Measurements from ENCODE around the gene OR1A1.
"Not testable (repeated sequence)": the region's sequence is repeated elsewhere in the genome, so short reads cannot be mapped to it uniquely, and the experiment has no call there.

Gene OR1A1

GRCh38 chr17:3207367-3207766, at the start of gene OR1A1:
TSS of gene OR1A1 (plus strand) at chr17:3207667. CDS start at chr17:3215621, 7,954 bp downstream.
- no peak for DNase-seq (ENCODE audit: low read depth)

DNA sequence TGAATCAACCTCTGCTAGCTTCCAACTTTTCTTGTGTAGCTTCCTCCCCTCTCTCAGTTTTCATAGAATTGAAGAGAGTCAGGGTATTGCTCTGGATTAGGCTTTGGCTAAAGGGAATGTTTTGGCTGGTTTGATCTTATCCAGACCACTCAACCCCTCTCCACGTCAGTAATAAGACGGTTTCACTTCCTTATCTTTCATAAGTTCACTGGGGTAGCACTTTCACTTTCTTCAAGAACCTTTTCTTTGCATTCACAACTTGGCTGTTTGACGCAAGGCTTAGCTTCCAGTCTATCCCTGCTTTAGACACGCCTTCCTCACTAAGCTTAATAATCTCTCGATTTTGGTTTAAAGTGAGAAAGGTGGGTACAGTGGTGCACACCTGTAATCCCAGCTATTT, 39.9 kb upstream of the OR1A1 start:
- DNase-seq (ENCODE audit: low read depth) = no peak

GRCh38 chr17:3189961-3190360, 17.5 kb upstream of the OR1A1 start:
- DNase-seq (ENCODE audit: low read depth) = no peak

GRCh38 chr17:3197219-3197618, 10.2 kb upstream of the OR1A1 start, which contains the start of gene OR1A2:
TSS of gene OR1A2 (plus strand) at chr17:3197519. CDS start at chr17:3197519, 0 bp downstream.
- DNase-seq (ENCODE audit: low read depth) = no peak

DNA sequence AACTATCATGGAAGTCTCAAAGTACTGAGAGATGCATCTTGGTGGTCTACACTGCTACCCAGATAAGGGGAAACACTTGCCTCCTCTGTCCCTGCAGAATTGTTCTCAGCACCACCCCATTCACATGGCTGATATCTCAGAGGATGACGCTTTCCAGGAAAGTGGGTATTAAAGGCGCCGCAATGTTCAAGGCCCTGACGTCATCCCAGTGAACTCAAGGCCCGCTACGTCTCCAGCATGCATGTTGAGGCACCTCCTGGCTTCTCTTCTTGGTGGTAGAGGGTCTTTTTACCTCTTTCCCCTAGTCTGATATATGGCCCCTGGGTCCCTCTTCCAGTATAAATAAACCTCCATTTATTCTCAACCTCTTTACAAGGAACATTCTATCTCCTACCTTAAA, 1.0 kb downstream of the OR1A1 start:
- DNase-seq (ENCODE audit: low read depth) = no peak

- DNase-seq (ENCODE audit: low read depth) = no peak
Measured at GRCh38 chr17:3213001-3213400, 5.5 kb downstream of the OR1A1 start.

GRCh38 chr17:3213587-3213986, 6.1 kb downstream of the OR1A1 start:
- no peak for DNase-seq (ENCODE audit: low read depth)

DNA sequence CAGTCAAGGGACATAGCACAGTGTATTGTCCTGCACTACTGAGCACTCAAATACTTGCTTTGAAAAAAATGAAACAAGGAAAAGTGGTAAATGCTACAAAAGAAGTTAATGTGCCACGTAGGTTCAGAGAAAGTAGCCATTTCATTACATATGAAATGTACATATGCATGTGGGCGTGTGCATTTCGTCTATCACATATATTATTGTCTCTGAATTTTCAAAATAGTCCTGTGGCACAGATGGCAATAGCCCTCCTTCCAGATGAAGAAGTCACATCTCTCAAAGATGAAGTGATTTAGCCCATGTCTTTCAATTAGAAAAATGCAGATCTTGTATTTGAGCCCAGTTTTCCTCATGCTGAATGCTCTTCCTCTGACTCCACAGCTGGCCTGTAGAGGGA, 12.5 kb downstream of the OR1A1 start:
- DNase-seq (ENCODE audit: low read depth) = not testable (repeated sequence)

DNA sequence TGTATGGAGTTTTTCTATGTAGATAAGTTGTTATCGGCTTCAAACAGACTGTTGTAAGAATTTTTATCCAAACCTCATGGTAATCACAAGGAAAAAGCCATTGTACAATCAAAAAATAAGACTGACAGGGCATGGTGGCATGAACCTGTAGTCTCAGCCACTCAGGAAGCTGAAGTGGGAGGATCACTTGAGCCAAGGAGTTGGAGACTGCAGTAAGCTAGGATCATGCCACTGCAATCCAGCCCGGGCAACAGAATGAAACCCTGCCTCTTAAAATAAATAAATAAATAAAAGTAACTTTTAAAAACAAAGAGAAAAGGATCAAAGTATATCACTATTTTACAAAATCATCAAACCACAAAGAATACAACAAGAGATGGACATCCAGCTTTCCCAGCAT, 14.4 kb downstream of the OR1A1 start:
- no peak for DNase-seq (ENCODE audit: low read depth)

GRCh38 chr17:3222505-3222904, 15.0 kb downstream of the OR1A1 start:
- no peak for DNase-seq (ENCODE audit: low read depth)

DNA sequence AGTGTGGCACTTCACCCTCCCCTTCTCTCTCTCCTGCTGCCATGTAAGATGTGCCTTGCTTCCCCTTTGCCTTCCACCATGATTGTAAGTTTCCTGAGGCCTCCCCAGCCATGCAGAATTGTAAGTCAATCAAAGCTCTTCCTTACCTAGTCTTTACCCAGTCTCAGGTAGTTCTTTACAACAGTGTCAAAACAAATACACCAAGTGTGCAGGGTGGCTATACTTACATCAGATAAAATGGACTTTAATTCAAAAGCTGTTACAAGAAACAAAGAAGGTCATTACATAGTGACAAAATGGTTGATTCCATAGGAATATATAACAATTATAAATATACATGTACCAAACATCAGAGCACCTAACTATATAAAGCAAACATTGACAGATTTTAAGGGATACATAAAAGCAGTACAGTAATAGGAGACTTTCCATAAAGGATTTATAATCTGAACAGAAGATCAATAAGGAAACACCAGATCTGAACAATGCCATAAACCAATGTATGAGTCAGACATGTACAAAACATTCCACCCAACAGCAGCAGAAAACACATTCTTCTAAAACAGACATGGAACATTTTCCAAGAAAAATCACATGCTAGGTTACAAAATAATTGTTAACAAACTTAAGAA, 17.4 kb downstream of the OR1A1 start:
- not testable (repeated sequence) for DNase-seq (ENCODE audit: low read depth)

DNA sequence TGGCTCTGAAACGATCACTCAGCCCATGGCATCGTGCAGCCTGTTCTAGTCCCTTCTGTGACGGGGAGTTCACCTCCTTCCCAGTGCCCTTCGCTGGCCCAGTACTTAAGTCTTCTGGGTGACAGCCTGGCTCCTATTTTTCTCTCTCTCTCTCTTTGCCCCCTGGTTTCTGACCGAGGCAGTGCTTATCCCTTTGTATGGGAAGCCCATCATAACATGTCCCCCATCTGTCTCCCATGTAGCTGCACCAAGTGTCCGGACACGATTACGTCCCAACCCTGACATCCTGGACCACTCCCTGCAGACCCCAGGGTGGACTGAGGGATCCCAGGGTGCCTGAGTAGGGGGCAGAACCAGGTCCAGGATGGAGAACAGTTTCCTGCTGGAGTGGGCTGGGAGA, 24.8 kb downstream of the OR1A1 start:
- not testable (repeated sequence) for DNase-seq (ENCODE audit: low read depth)

DNA sequence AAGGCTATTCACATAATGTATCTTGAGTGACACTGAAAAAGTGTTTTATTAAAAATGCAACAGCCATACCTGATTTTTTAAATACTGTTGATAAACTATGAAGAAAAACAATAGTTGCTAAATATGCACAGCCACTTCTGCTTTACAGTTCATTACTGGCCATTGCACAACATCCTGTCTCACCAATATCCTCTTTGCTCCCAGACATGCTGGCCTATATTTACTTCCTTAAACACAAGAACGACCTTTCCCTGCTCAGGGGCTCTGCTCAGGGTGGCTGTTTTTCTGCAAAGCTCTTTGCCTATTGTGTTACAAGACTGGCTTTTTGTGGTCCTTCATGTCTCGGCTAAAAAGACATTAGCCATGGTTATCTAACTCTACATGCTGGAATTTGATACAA, 31.2 kb downstream of the OR1A1 start:
- DNase-seq (ENCODE audit: low read depth) = not testable (repeated sequence)

DNA sequence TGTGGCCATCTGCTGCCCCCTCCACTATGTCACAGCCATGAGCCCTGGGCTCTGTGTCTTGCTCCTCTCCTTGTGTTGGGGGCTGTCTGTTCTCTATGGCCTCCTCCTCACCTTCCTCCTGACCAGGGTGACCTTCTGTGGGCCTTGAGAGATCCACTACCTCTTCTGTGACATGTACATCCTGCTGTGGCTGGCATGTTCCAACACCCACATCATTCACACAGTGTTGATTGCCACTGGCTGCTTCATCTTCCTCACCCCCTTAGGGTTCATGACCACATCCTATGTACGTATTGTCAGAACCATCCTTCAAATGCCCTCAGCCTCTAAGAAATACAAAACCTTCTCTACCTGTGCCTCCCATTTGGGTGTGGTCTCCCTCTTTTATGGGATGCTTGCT, 33.6 kb downstream of the OR1A1 start:
- not testable (repeated sequence) for DNase-seq (ENCODE audit: low read depth)

DNA sequence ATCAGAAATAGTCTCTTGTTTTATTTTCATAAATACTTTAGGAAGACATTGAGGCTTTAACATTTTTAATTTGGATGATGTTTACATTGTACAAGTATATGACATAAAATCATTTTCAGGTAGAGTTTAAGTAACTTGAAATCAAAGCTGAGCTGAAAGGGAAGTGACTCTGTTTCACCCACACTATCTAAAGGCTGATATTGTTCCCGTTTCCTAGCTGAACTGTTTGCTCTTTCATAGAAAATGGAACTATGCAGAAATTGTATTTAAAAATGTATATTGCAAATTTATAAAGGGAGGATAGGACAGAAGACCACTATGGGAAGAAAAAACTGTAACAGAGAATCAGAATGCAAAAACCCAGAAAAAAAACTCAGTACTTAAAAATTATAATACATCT, 37.4 kb downstream of the OR1A1 start:
- DNase-seq (ENCODE audit: low read depth) = not testable (repeated sequence)

GRCh38 chr17:3249013-3249412, 41.5 kb downstream of the OR1A1 start:
- not testable (repeated sequence) for DNase-seq (ENCODE audit: low read depth)

- no peak for DNase-seq (ENCODE audit: low read depth)
Measured at GRCh38 chr17:3256575-3256974, 49.1 kb downstream of the OR1A1 start.

GRCh38 chr17:3260163-3260562, 52.7 kb downstream of the OR1A1 start:
- no peak for DNase-seq (ENCODE audit: low read depth)

GRCh38 chr17:3260600-3260999, 53.1 kb downstream of the OR1A1 start:
- DNase-seq (ENCODE audit: low read depth) = no peak
